ENCODE data around the gene CHCHD3.
"Not testable (repeated sequence)": the region's sequence is repeated elsewhere in the genome, so short reads cannot be mapped to it uniquely, and the experiment has no call there.

The CHCHD3 gene

DNA sequence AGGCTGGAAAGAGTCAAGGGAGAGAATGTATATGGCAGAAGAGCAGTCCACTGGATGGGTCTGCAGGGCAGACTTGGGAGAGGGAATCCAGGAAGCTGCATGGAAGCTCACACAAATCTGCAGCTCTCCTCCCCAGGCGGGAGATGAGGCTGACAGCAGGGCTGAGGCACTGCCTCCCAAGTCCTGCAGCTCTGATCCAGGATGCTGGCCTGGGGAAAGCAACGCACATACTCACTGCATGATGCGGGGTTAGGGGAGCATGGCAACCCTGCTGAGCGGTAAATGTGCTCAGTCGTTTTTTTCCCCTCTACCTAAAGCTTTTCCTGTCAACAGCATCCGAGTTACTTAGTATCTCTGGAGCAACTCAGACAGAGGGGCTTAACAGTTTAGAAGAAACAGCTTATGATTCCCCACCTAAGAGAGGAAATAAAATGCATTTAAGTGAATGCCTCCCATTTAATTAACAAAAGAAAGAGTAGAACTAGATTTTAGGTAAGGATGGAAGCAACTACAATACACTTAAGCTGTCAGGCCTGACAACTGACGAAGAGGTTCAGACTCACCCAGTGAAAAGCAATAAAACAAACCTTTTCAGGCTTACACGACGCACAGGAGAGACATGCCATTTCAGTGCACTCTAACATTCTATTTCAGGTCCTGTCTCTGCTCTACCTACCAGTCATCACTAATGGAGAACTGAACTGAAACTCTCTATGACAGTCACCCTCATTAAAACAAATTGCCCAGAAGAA lies 37.0 kb downstream of the CHCHD3 start:
- no peak for DNase-seq (ENCODE audit: extremely low read depth, low read depth)
- TF ChIP-seq, protein P1, sequence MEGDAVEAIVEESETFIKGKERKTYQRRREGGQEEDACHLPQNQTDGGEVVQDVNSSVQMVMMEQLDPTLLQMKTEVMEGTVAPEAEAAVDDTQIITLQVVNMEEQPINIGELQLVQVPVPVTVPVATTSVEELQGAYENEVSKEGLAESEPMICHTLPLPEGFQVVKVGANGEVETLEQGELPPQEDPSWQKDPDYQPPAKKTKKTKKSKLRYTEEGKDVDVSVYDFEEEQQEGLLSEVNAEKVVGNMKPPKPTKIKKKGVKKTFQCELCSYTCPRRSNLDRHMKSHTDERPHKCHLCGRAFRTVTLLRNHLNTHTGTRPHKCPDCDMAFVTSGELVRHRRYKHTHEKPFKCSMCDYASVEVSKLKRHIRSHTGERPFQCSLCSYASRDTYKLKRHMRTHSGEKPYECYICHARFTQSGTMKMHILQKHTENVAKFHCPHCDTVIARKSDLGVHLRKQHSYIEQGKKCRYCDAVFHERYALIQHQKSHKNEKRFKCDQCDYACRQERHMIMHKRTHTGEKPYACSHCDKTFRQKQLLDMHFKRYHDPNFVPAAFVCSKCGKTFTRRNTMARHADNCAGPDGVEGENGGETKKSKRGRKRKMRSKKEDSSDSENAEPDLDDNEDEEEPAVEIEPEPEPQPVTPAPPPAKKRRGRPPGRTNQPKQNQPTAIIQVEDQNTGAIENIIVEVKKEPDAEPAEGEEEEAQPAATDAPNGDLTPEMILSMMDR (IDR thresholded peaks at IDR 0.05; ENCODE audit: low read depth, low read length): no peak

DNA sequence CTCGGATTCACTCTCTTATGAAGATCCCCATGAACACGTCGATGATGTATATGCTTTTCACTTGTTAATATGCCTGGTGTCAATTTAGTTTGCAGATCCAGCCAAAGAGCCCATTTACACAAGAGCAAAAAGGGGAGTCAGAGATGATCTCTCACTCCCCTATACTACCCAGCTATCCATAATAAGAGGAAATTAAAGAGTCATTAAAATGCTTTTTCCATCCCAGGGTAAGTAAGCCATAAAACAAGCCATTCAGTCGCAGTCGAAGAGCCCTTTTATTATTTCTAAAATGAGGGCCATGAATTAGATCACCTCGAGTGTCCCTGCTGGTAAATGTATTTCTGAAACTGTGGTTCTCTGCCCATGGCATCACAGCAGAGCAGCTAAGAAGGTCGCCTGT lies 41.2 kb downstream of the CHCHD3 start:
- no peak for DNase-seq (ENCODE audit: extremely low read depth, low read depth)
- TF ChIP-seq, protein P1 (IDR thresholded peaks at IDR 0.05; ENCODE audit: low read depth, low read length): no peak

DNA sequence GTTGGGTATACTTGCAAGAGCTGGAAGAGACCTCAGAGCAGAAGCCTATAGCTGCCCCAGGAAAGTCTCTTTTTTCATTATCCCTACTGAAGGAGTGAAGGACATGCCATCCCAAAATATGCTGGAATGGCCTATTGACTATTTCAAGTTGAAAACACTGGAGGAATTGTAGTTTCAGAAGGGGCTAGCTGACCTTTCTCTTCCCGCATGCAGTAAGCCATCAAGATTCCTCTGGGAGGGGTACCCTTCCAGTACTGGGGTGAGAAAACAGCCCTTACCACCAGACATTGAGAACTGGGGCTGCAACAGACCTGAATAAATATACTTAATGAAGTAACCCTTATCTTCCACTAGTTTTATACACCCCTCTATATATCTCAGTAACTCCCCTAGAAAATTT lies 41.7 kb downstream of the CHCHD3 start:
- TF ChIP-seq, protein P1 (IDR thresholded peaks at IDR 0.05; ENCODE audit: low read depth, low read length): no peak
- no peak for DNase-seq (ENCODE audit: extremely low read depth, low read depth)

DNA sequence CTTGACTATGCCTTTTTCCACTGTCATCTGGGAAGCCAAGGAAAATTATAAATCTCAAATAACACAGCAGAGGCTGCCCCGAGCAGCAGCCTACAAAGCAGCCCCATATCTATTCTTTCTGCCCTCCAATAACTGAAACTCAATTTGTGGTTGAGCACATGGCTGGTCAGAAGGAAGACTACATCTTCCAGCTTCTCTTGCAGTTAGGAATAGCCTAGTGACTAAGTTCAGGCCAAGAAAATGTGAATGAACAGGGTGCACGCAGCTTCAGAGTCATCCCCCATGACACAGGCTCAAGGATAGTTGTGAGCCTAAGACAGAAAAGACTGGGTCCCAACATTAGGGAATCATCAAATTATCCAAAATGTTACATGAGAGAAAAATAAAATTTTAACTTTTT lies 42.3 kb downstream of the CHCHD3 start:
- TF ChIP-seq, protein P1 (IDR thresholded peaks at IDR 0.05; ENCODE audit: low read depth, low read length): no peak
- DNase-seq (ENCODE audit: extremely low read depth, low read depth): no peak

DNA sequence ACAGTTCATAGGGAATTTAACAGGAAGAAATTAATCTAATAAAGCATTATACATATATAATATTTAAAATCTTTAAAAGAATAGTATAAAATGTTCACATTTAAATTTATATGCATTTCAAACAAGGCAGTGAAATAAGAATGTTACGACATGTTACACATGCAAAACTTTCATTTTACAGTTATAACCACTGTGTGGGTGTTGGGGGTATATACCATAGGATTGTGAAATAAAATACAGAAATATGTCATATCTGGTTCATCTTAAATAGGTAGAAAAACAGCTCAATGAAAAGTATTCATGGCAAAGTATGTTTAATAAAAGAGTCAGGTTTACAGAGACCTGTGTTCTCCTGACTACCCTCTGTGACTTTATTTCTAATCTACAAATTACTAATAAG lies 45.6 kb downstream of the CHCHD3 start:
- TF ChIP-seq, protein P1 (IDR thresholded peaks at IDR 0.05; ENCODE audit: low read depth, low read length): no peak
- no peak for DNase-seq (ENCODE audit: extremely low read depth, low read depth)

DNA sequence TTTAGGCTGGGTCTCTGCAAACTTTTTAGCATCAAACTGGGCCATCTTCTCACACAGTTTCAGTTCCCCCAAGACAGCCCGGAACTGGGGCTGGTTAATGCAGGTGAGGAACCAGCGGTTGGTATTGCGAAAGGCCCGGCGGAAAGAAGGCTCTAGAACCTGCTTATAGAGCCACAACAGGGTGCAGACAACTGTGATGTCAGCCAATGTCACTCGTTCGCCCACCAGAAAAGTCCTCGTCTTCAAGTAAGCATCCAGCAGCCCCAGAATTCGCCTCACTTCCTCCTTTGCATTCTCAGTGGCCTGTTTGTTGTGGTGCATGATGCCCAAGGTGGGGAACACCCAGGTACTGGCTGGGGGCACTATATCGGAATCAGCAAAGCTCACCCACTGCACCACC lies 46.6 kb downstream of the CHCHD3 start:
- DNase-seq (ENCODE audit: extremely low read depth, low read depth): not testable (repeated sequence)

DNA sequence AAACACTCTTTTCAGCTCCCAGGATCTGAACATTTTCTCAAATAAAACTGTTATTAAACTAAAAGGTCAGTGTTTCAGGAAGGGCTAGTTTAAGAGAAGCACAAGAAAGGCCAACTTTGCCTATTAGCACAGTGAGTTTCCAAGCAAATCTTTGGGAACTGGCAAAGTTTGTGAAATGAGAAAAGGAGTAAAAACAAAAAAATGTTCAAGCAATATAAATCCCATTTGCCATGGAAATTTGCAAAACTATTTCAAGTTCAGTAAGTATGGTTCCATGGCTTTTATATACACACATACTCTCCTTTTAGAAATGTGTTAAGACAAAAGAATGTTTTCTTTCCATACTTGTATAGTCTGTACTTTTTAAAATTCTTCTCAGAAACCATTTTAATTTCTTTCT lies 51.5 kb downstream of the CHCHD3 start:
- DNase-seq (ENCODE audit: extremely low read depth, low read depth): no peak
- TF ChIP-seq, protein P1 (IDR thresholded peaks at IDR 0.05; ENCODE audit: low read depth, low read length): no peak

DNA sequence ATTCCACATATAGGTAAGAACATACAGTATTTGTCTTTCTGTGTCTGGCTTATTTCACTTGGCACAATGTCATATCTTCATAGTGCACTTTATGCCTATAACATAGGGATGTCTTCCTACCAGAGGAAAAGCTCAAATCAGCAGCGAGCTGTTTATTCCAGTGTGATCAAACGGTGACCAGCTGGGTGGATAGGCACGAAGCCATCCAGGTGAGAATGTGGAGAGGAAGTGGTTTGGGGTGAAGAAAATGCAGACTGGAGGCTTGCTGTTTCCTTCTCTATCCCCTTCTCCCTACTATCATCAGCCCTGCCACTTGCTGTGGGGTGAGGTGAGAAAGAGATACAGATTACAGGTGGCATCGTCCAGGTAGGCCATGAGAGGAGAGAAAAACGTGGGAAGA lies 52.4 kb downstream of the CHCHD3 start:
- TF ChIP-seq, protein P1 (IDR thresholded peaks at IDR 0.05; ENCODE audit: low read depth, low read length): no peak

More for the DNA sequence above, 52.4 kb downstream of the CHCHD3 start:
- no peak for DNase-seq (ENCODE audit: extremely low read depth, low read depth)

Data from AG09319 (cell line).